Aorta (tissue), 5 donors: ENCODE results near the gene KIF6. TPM values are rescaled to one million over a fixed set of nuclear protein-coding genes. Genes with fewer than 3 reads are reported as not detected.

ENCODE experiments used
- ATAC-seq: fragments of 200-7000 bp; cut with Tn5 transposase; one replicate; pipeline ENCODE4 v1.9.1; 2022; ENCODE audit warnings: moderate library complexity; ENCODE audit not compliant: low FRiP score
- DNase-seq, 2 donors: peaks; one replicate each; pipeline ENCODE4 v3.0.0-alpha.2; 2020
- H3K27ac ChIP-seq, 2 donors: one replicate each; pipeline ENCODE4 v1.5.1; 2013; ENCODE audit warnings: low read length in 2 of 2, mild to moderate bottlenecking in 2 of 2, moderate library complexity in 2 of 2, control low read depth in 1 of 2, inconsistent platforms in 1 of 2, low read depth in 1 of 2
- H3K27me3 ChIP-seq, 2 donors: one replicate each; pipeline ENCODE4 v1.6.1; 2013; ENCODE audit warnings: control low read depth in 1 of 2, low read length in 1 of 2, mild to moderate bottlenecking in 1 of 2, moderate library complexity in 1 of 2; ENCODE audit not compliant: insufficient read depth in 2 of 2, control insufficient read depth in 1 of 2
- H3K36me3 ChIP-seq, 2 donors: one replicate each; pipeline ENCODE4 v1.6.1; 2013; ENCODE audit warnings: control low read depth in 1 of 2, low read length in 1 of 2, mild to moderate bottlenecking in 1 of 2; ENCODE audit not compliant: insufficient read depth in 2 of 2, control insufficient read depth in 1 of 2
- H3K4me1 ChIP-seq, 2 donors: one replicate each; pipeline ENCODE4 v1.6.1; 2013; ENCODE audit warnings: low read length in 2 of 2, control low read depth in 1 of 2, mild to moderate bottlenecking in 1 of 2, moderate library complexity in 1 of 2; ENCODE audit not compliant: insufficient read depth in 2 of 2, control insufficient read depth in 1 of 2
- H3K4me3 ChIP-seq, 2 donors: one replicate each; pipeline ENCODE4 v1.5.1; 2013; ENCODE audit warnings: low read length in 2 of 2, control low read depth in 1 of 2, mild to moderate bottlenecking in 1 of 2
- H3K9me3 ChIP-seq: one replicate; pipeline ENCODE4 v1.6.1; 2013; ENCODE audit warnings: mild to moderate bottlenecking, low read length; ENCODE audit not compliant: control insufficient read depth
- WGBS, 2 donors: extraction: QIAGEN DNeasy Blood & Tissue Kit; methylation state at CpG; one replicate each; pipeline ENCODE4 v1.1.7; 2013; 5-methylcytosine and 5-hydroxymethylcytosine counted together
- intact Hi-C, 2 donors: fragments of 100-400 bp; cut with DNase I; formaldehyde crosslinking; loops; one replicate each; pipeline versions ENCODE4 v1.14.2 to v1.15.0; 2022
- polyA plus RNA-seq, 2 donors: library from polyadenylated mRNA; stranded (reverse); fragments of 200-250 nt; gene quantifications; one replicate each; pipeline ENCODE4 v1.2.3, GENCODE V29; 2013
- total RNA-seq, 2 donors: library from RNA; stranded (reverse); fragmentation: NEBNext Ultra II Directional; extraction: Animal tissue kit (Norgen Biotek cat#: 25700); gene quantifications; one replicate each; pipeline ENCODE4 v1.2.1, GENCODE V29; 2021
- donor health status: healthy with polysubstance abuse.
- donor health status: Bipolar disorder and iron deficiency.
- donor health status: DM: no; HTN: no; CAD: no.
- donor health status: DM: no; HTN: no; CAD: no.
- donor health status: DM: yes; HTN: yes; CAD: no.

Gene KIF6
- total and polyA plus RNA-seq, 4 donors = 0.39 to 0.63 (median 0.42) TPM; not detected in 1

GRCh38 chr6:39577446-39578165 lies 147.6 kb downstream of the KIF6 start:
- Histone ChIP-seq H3K27me3 (no peaks in the 10 kb centered on the region), H3K4me1 (peaks cover 0 to 9% of the 10 kb centered on the region in 2 donors), H3K36me3 (no peaks in the 10 kb centered on the region), H3K9me3 (no peaks in the 10 kb centered on the region), H3K4me3 (no peak overlapping the region), H3K27ac (no peak overlapping the region)
- no peak for ATAC-seq
- no peak for DNase-seq
- 8 to 18% methylated on average over 6 of the region's 6 CpGs for WGBS, 2 donors
- intact Hi-C loops = no loop called here

GRCh38 chr6:39576556-39577303 lies 148.5 kb downstream of the KIF6 start:
- Histone ChIP-seq H3K27ac (no peak overlapping the region), H3K4me3 (no peak overlapping the region), H3K36me3 (no peaks in the 10 kb centered on the region), H3K9me3 (no peaks in the 10 kb centered on the region), H3K27me3 (no peaks in the 10 kb centered on the region), H3K4me1 (peaks cover 0 to 9% of the 10 kb centered on the region in 2 donors)
- DNase-seq (no peak), ATAC-seq (no peak)
- intact Hi-C loops = no loop called here
- 90 to 93% methylated on average over 4 of the region's 4 CpGs for WGBS, 2 donors

- peaks cover 0 to 9% of the 10 kb centered on the region in 2 donors for H3K4me1 ChIP-seq
- intact Hi-C loops = no loop called here
- WGBS, 2 donors = 85 to 96% methylated on average over 7 of the region's 7 CpGs
- no peaks in the 10 kb centered on the region for H3K9me3 ChIP-seq
- H3K36me3 ChIP-seq = no peaks in the 10 kb centered on the region
- H3K27me3 ChIP-seq = no peaks in the 10 kb centered on the region
- no peak for ATAC-seq
- H3K4me3 ChIP-seq = no peak overlapping the region
- H3K27ac ChIP-seq = no peak overlapping the region
- DNase-seq = no peak
These were observed 150.2 kb downstream of the KIF6 start for GRCh38 chr6:39574991-39575390.

DNA sequence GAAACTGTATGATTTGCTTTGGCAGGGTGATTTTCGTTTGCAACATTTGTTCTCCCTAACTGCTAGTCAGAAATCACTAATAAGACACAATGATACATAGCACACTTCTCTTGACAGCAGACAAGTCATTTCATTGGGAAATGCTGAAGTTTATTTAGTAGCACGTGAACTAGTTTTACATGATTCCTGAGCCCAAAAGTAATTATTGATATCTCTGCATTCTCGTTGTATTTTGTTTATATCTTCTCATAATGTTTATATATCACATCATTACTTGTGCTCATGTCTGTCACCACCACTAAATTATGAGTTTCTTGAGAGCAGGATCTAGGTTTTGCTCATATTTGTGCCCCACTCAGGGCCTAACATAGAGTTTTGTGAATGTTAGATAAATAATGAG lies 151.7 kb downstream of the KIF6 start:
- DNase-seq (no peak), ATAC-seq (no peak)
- no peak overlapping the region for H3K4me3 ChIP-seq
- H3K27me3 ChIP-seq = no peaks in the 10 kb centered on the region
- no peaks in the 10 kb centered on the region for H3K36me3 ChIP-seq
- peaks cover 0 to 9% of the 10 kb centered on the region in 2 donors for H3K4me1 ChIP-seq
- WGBS, 2 donors = 67 to 74% methylated on average over 3 of the region's 3 CpGs
- intact Hi-C loops = no loop called here
- no peaks in the 10 kb centered on the region for H3K9me3 ChIP-seq
- no peak overlapping the region for H3K27ac ChIP-seq

DNA sequence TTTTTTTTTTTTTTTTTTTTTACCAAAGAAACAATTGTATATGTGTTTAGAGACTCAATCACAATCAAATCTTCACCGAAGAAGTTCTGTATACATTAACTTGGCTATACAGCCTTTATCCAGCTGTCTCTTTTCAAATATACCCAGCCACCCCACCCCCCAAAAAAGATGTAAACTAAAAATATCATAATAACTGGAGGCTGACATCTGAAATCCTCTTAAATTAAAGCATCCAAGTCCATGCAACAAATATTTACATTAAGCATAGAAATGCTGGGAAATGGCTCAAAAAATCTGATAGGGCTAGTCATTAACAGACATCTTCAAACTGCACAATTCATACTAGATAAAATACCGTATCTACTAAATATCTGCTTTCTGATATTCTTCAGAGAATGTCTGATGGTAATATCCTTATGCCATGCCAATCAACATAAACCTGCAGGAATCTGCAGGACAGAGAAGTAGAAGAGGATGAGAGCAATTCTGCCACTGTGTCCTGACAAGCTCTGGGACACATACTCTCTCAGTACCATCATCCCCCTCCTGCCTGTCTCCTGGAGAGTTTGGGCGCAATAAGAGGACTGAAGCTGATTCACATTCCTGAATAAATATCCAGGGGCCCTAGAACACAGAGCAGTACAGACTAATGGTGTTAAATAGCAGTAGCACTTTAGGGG lies 152.4 kb downstream of the KIF6 start:
- Histone ChIP-seq H3K27me3 (no peaks in the 10 kb centered on the region), H3K4me3 (no peak overlapping the region), H3K4me1 (peaks cover 0 to 7% of the 10 kb centered on the region in 2 donors), H3K27ac (no peak overlapping the region), H3K36me3 (no peaks in the 10 kb centered on the region), H3K9me3 (no peaks in the 10 kb centered on the region)
- no peak for ATAC-seq
- 94 to 95% methylated on average over 3 of the region's 3 CpGs for WGBS, 2 donors
- DNase-seq = no peak
- intact Hi-C loops = no loop called here

DNA sequence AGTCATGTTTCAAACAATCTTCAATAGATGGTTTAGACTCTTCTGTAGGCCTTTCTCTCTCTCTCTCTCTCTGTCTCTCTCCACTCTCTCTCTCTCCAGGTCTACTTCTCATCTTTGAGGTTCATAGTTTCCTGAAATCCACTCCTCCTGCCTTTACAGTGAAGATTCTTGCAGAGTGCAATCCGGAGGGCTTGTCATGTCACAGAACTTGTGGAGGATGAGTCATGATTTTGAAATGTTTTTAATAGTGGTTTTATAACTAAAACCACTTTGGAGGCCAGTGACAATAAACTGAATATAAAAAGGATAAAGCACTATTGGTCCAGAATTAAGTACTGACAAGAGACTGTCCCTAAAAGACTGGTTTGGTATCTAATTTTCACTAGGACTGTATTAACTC lies 156.3 kb downstream of the KIF6 start:
- ATAC-seq = no peak
- Histone ChIP-seq H3K4me3 (no peak overlapping the region), H3K36me3 (no peaks in the 10 kb centered on the region), H3K4me1 (no peaks in the 10 kb centered on the region), H3K27me3 (no peaks in the 10 kb centered on the region), H3K27ac (no peak overlapping the region), H3K9me3 (no peaks in the 10 kb centered on the region)
- 8 to 12% methylated on average over 1 of the region's 1 CpG for WGBS, 2 donors
- intact Hi-C loops = no loop called here
- DNase-seq = no peak

GRCh38 chr6:39567091-39567490 lies 158.1 kb downstream of the KIF6 start:
- H3K27ac ChIP-seq = no peak overlapping the region
- H3K36me3 ChIP-seq = no peaks in the 10 kb centered on the region
- no peak overlapping the region for H3K4me3 ChIP-seq
- no peaks in the 10 kb centered on the region for H3K27me3 ChIP-seq
- intact Hi-C loops = no loop called here
- no peaks in the 10 kb centered on the region for H3K4me1 ChIP-seq
- 97% methylated on average over 2 of the region's 2 CpGs for WGBS, 2 donors
- DNase-seq (no peak), ATAC-seq (no peak)
- H3K9me3 ChIP-seq = no peaks in the 10 kb centered on the region

DNA sequence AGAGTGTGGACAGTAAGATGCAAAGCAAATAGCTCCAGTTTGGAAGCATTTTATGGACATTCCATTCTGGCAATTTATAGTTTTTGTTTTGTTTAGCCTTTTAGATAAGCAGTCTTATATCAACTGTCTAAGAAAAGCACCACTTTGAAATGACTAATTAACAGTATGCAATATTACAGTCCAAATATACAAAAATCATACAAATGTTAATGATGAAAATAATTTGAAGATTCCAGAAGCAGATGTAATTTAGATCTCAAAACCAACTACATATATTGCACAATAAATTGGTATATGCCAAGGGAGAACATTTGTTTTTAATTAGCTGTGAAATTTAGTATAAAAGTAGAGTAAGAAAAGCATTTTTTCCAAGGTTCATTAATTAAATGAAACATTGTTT lies 158.8 kb downstream of the KIF6 start:
- H3K36me3 ChIP-seq = no peaks in the 10 kb centered on the region
- DNase-seq = no peak
- H3K4me1 ChIP-seq = no peaks in the 10 kb centered on the region
- no peak for ATAC-seq
- no peaks in the 10 kb centered on the region for H3K27me3 ChIP-seq
- H3K27ac ChIP-seq = no peak overlapping the region
- H3K4me3 ChIP-seq = no peak overlapping the region
- no peaks in the 10 kb centered on the region for H3K9me3 ChIP-seq
- intact Hi-C loops = no loop called here
